Measurements from ENCODE around the gene GAK. TPM values are rescaled to one million over a fixed set of nuclear protein-coding genes. Genes with fewer than 3 reads are reported as not detected.

GAK gene
- total RNA-seq, 1 donor from 2014 or later: 27.6 TPM

- H3K4me3 Mint-ChIP-seq: no peak overlapping the region
- Histone ChIP-seq H3K27me3 (no peaks in the 10 kb centered on the region), H3K27ac (no peak overlapping the region), H3K9me3 (ENCODE audit: low read depth) (no peaks in the 10 kb centered on the region), H3K9ac (no peak overlapping the region), H3K4me2 (no peak overlapping the region), H4K20me1 (ENCODE audit: low read depth) (no peaks in the 10 kb centered on the region), H3K4me1 (peaks cover 4% of the 10 kb centered on the region), H3F3A (ENCODE audit: low read depth) (no peaks in the 10 kb centered on the region), H3K36me3 (no peaks in the 10 kb centered on the region), H3K79me2 (ENCODE audit: low read depth) (no peaks in the 10 kb centered on the region), H3K4me3 (no peak overlapping the region), H2AFZ (replicated peaks) (no peak overlapping the region)
- H3K27me3 Mint-ChIP-seq (ENCODE audit: insufficient read depth, low read depth): peaks cover 4% of the 10 kb centered on the region
- peaks cover 11% of the 10 kb centered on the region for H3K36me3 Mint-ChIP-seq
- peaks cover 6% of the 10 kb centered on the region for H3K4me1 Mint-ChIP-seq
- no peaks in the 10 kb centered on the region for H3K9me3 Mint-ChIP-seq
- TF ChIP-seq CTCF (IDR thresholded peaks at IDR 0.05) (no peak), EZH2 (IDR thresholded peaks at IDR 0.05) (no peak), EZH2phosphoT487 (IDR thresholded peaks at IDR 0.05) (no peak)
- DNase-seq (ENCODE audit: low spot score): no peak
- H3K27ac Mint-ChIP-seq: no peak overlapping the region
Observed at GRCh38 chr4:955161-955921, 23.2 kb upstream of the GAK start.

GRCh38 chr4:954211-955020 lies 22.3 kb upstream of the GAK start:
- TF ChIP-seq CTCF (IDR thresholded peaks at IDR 0.05) (no peak), EZH2 (IDR thresholded peaks at IDR 0.05) (no peak), EZH2phosphoT487 (IDR thresholded peaks at IDR 0.05) (no peak)
- Histone ChIP-seq H2AFZ (replicated peaks) (no peak overlapping the region), H3F3A (ENCODE audit: low read depth) (no peaks in the 10 kb centered on the region), H3K27me3 (no peaks in the 10 kb centered on the region), H3K79me2 (ENCODE audit: low read depth) (no peaks in the 10 kb centered on the region), H3K27ac (no peak overlapping the region), H3K4me2 (no peak overlapping the region), H3K4me3 (no peak overlapping the region), H3K9me3 (ENCODE audit: low read depth) (no peaks in the 10 kb centered on the region), H3K4me1 (peaks cover 4% of the 10 kb centered on the region), H3K36me3 (no peaks in the 10 kb centered on the region), H3K9ac (no peak overlapping the region), H4K20me1 (ENCODE audit: low read depth) (no peaks in the 10 kb centered on the region)
- DNase-seq (ENCODE audit: low spot score): no peak
- Mint-ChIP-seq H3K27ac (no peak overlapping the region), H3K36me3 (peaks cover 11% of the 10 kb centered on the region), H3K4me3 (no peak overlapping the region), H3K4me1 (peaks cover 6% of the 10 kb centered on the region), H3K9me3 (no peaks in the 10 kb centered on the region), H3K27me3 (ENCODE audit: insufficient read depth, low read depth) (peaks cover 6% of the 10 kb centered on the region)

- TF ChIP-seq EZH2phosphoT487 (IDR thresholded peaks at IDR 0.05): no peak
- TF ChIP-seq CTCF (IDR thresholded peaks at IDR 0.05): no peak
- no peak for TF ChIP-seq EZH2 (IDR thresholded peaks at IDR 0.05)
- no peak overlapping the region for H2AFZ ChIP-seq (replicated peaks)
- Mint-ChIP-seq H3K36me3 (peaks cover 8% of the 10 kb centered on the region), H3K27ac (no peak overlapping the region), H3K4me1 (peaks cover 3% of the 10 kb centered on the region), H3K4me3 (no peak overlapping the region), H3K27me3 (ENCODE audit: insufficient read depth, low read depth) (peaks cover 5% of the 10 kb centered on the region), H3K9me3 (no peaks in the 10 kb centered on the region)
- no peak overlapping the region for H3K27ac ChIP-seq
- no peaks in the 10 kb centered on the region for H3K9me3 ChIP-seq (ENCODE audit: low read depth)
- no peaks in the 10 kb centered on the region for H3K79me2 ChIP-seq (ENCODE audit: low read depth)
- no peaks in the 10 kb centered on the region for H3K27me3 ChIP-seq
- H4K20me1 ChIP-seq (ENCODE audit: low read depth): no peaks in the 10 kb centered on the region
- no peaks in the 10 kb centered on the region for H3F3A ChIP-seq (ENCODE audit: low read depth)
- peaks cover 4% of the 10 kb centered on the region for H3K4me1 ChIP-seq
- H3K4me2 ChIP-seq: no peak overlapping the region
- no peak overlapping the region for H3K4me3 ChIP-seq
- DNase-seq (ENCODE audit: low spot score): no peak
- no peaks in the 10 kb centered on the region for H3K36me3 ChIP-seq
- no peak overlapping the region for H3K9ac ChIP-seq
Observed at GRCh38 chr4:953574-953915, 21.4 kb upstream of the GAK start.
